GM10266 (cell line): ENCODE measurements around the gene ATP2C2.

Experiments
- DNase-seq: peaks from one replicate; pipeline ENCODE4 v3.0.0; 2012; ENCODE audit errors: extremely low spot score
- TF ChIP-seq, protein P1 (sequence below): IDR thresholded peaks from 2 replicates; pipeline ENCODE4 v1.5.1; 2012; ENCODE audit warnings: mild to moderate bottlenecking, low read depth; ENCODE audit not compliant: control insufficient read depth, insufficient read depth; ENCODE audit errors: missing control alignments

Gene ATP2C2

GRCh38 chr16:84507011-84507982 lies 139.0 kb downstream of the ATP2C2 start:
- TF ChIP-seq, protein P1, sequence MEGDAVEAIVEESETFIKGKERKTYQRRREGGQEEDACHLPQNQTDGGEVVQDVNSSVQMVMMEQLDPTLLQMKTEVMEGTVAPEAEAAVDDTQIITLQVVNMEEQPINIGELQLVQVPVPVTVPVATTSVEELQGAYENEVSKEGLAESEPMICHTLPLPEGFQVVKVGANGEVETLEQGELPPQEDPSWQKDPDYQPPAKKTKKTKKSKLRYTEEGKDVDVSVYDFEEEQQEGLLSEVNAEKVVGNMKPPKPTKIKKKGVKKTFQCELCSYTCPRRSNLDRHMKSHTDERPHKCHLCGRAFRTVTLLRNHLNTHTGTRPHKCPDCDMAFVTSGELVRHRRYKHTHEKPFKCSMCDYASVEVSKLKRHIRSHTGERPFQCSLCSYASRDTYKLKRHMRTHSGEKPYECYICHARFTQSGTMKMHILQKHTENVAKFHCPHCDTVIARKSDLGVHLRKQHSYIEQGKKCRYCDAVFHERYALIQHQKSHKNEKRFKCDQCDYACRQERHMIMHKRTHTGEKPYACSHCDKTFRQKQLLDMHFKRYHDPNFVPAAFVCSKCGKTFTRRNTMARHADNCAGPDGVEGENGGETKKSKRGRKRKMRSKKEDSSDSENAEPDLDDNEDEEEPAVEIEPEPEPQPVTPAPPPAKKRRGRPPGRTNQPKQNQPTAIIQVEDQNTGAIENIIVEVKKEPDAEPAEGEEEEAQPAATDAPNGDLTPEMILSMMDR: no peak
- no peak for DNase-seq

DNA sequence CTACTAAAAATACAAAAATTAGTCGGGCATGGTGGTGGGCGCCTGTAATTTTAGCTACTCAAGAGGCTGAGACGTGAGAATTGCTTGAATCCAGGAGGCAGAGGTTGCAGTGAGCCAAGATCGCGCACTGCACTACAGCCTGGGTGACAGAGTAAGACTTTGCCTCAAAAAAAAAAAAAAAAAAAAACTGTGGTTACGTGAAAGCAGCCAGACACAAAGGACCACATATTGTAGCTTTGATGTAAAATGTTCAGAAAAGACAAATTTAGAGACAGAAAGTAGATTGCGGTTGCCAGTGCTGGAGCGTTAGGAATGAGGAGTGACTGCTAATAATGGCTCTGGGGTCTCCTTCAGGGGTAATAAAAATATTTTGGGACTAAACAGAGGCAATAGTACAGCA lies 140.2 kb downstream of the ATP2C2 start:
- no peak for DNase-seq
- TF ChIP-seq, protein P1: no peak

- no peak for DNase-seq
- TF ChIP-seq, protein P1: no peak
These were observed 141.0 kb downstream of the ATP2C2 start for GRCh38 chr16:84509032-84509950.

GRCh38 chr16:84511180-84511800 lies 143.0 kb downstream of the ATP2C2 start:
- TF ChIP-seq, protein P1: peak; percentile 87

DNA sequence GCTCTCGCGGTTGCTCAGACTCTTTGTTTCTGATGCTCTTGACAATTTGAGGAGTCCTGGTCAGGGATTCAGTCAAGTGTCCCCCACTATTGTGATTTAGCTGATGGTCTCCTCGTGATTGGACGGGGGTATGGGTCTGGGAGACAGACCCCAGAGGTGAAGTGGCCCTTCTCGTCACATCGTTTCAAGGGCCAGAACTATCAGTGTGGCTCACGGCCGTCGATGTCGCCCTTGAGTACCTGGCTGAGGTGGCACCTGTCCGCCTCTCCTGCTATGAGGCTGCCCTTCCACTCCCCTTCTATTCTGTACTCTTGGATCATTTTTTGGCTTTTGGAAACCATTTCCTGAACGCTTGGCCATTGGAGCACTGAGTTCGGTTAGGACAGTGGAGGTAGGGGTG lies 143.5 kb downstream of the ATP2C2 start:
- no peak for DNase-seq
- TF ChIP-seq, protein P1: no peak

More at GRCh38 chr16:84511180-84511800, 143.0 kb downstream of the ATP2C2 start:
- DNase-seq: peak; percentile 55

DNA sequence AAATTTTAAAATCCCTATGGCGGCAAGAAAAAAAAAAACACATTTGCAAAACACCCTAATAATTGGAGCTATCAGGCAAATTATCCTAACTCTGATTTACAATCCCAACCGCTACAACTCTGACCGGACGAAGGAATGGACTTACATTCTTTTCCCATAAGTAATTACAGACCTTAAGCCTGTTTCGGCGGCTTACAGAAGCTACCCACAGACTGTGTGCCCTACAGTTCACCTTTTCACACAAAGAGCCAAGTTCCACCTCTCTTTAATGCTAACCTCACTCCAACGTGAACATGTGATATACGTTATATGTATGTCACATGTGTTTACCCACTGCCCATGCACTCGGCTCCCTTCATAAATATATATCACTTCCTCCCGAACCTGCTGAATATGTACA lies 144.8 kb downstream of the ATP2C2 start:
- no peak for DNase-seq
- TF ChIP-seq, protein P1: no peak
